Renal pelvis (tissue), 4 donors: ENCODE data around the gene SH3RF3. TPM values are rescaled to one million over a fixed set of nuclear protein-coding genes. Genes with fewer than 3 reads are reported as not detected.

Experiments
- DNase-seq: peaks from one replicate; pipeline ENCODE4 v3.0.0-alpha.2; 2013
- polyA plus RNA-seq, 3 donors: library from polyadenylated mRNA; unstranded; fragments of 120-200 nt; gene quantifications; one replicate each; pipeline ENCODE4 v1.2.1, GENCODE V29; 2013; ENCODE audit not compliant: insufficient read length in 3 of 3

The SH3RF3 gene
- polyA plus RNA-seq, 3 donors: 3.8 to 5.6 (median 5.6) TPM

- DNase-seq: no peak
Observed at GRCh38 chr2:109547280-109547679, 418.3 kb downstream of the SH3RF3 start.

GRCh38 chr2:109549016-109549590 lies 420.1 kb downstream of the SH3RF3 start:
- no peak for DNase-seq

Other genes starting within 250 kb of the SH3RF3 start
- gene EDAR, start 140.0 kb upstream of the SH3RF3 start, polyA plus RNA-seq: 1 to 10 TPM; 2.5 to 3.5 (median 3.0) TPM